Activated gamma-delta T cell treated with anti-CD3 and anti-CD28 coated beads, Interleukin-2, amount 50 U/mL, for 16 hours (primary cell): Measurements from ENCODE around the gene ATXN10.

Experiments
- DNase-seq: peaks from one replicate; pipeline ENCODE4 v3.0.0-alpha.2; 2020; ENCODE audit warnings: low read depth

ATXN10 gene

GRCh38 chr22:45891996-45892621 lies 220.5 kb downstream of the ATXN10 start:
- DNase-seq, result no peak

- DNase-seq, result no peak
Observed at GRCh38 chr22:45892681-45893461, 221.2 kb downstream of the ATXN10 start.

- no peak for DNase-seq
Observed at GRCh38 chr22:45893516-45893915, 221.9 kb downstream of the ATXN10 start.
